Activated CD4-positive, alpha-beta memory T cell treated with anti-CD3 and anti-CD28 coated beads for 36 hours (primary cell): ENCODE measurements around the gene PIAS1. TPM values are rescaled to one million over a fixed set of nuclear protein-coding genes. Genes with fewer than 3 reads are reported as not detected.
A peak's percentile ranks its signal among the peaks of the same experiment; 100 is the strongest.

Source experiments
- CTCF ChIA-PET: fragments of 350-600 bp; sonication (Branson Sonifier 250); formaldehyde crosslinking; loops from one replicate; lab custom pipeline; 2021; ENCODE audit warnings: antibody characterized with exemption, inconsistent platforms; lab: Charles Lee
- POLR2A ChIA-PET: fragments of 350-600 bp; sonication (Branson Sonifier 250); formaldehyde crosslinking; loops from one replicate; lab custom pipeline; 2021; ENCODE audit warnings: antibody characterized with exemption; lab: Charles Lee
- DNase-seq: peaks from one replicate; pipeline ENCODE4 v3.0.0-alpha.2; 2020
- H3K27ac Mint-ChIP-seq: one replicate; pipeline ENCODE4 v1.8.0; 2021; ENCODE audit warnings: mixed read lengths
- H3K27me3 Mint-ChIP-seq: one replicate; pipeline ENCODE4 v1.8.0; 2021; ENCODE audit warnings: mixed read lengths
- H3K36me3 Mint-ChIP-seq: one replicate; pipeline ENCODE4 v1.8.0; 2021; ENCODE audit warnings: mixed read lengths
- H3K4me1 Mint-ChIP-seq: one replicate; pipeline ENCODE4 v1.8.0; 2021; ENCODE audit warnings: low read depth, mixed read lengths
- H3K4me3 Mint-ChIP-seq: one replicate; pipeline ENCODE4 v1.8.0; 2021; ENCODE audit warnings: mild to moderate bottlenecking, mixed read lengths
- H3K9me3 Mint-ChIP-seq: one replicate; pipeline ENCODE4 v1.8.0; 2021; ENCODE audit warnings: mixed read lengths
- intact Hi-C: fragments of 100-400 bp; cut with micrococcal nuclease; formaldehyde crosslinking; loops from one replicate; pipeline ENCODE4 v1.15.1; 2023
- total RNA-seq, 2 experiments: library from RNA; stranded (reverse); gene quantifications; one replicate each; pipeline ENCODE4 v1.2.3, GENCODE V29; 2021

The PIAS1 gene
- total RNA-seq, 2 experiments from 2014 or later, result 29.4 to 30.9 TPM

DNA sequence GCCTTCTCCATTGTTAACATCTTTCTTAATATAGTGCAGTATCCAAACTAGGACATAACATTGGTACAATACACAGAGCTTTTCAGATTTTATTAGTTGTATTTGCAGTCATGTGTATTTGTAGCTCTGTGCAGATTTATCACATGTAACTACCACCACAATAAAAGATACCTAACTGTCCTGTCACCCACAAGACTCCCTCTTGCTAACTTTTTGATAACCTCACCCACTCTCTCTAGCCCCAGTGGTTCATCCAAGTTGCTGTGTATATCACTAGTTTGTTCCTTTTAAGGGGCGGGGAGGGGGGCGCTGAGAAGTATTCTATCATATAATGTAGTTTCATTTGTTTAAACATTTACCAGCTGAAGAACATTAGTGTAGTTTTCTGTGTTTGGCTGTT, 46.1 kb downstream of the PIAS1 start:
- ChIA-PET CTCF (no interaction called here), POLR2A (no interaction called here)
- peaks cover 21% of the 10 kb centered on the region for H3K9me3 Mint-ChIP-seq
- H3K4me3 Mint-ChIP-seq, result no peak overlapping the region
- intact Hi-C loops, result no loop called here
- H3K36me3 Mint-ChIP-seq, result peaks cover 52% of the 10 kb centered on the region
- peaks cover 54% of the 10 kb centered on the region for H3K4me1 Mint-ChIP-seq
- no peak for DNase-seq
- H3K27ac Mint-ChIP-seq, result no peak overlapping the region
- H3K27me3 Mint-ChIP-seq, result no peaks in the 10 kb centered on the region

DNA sequence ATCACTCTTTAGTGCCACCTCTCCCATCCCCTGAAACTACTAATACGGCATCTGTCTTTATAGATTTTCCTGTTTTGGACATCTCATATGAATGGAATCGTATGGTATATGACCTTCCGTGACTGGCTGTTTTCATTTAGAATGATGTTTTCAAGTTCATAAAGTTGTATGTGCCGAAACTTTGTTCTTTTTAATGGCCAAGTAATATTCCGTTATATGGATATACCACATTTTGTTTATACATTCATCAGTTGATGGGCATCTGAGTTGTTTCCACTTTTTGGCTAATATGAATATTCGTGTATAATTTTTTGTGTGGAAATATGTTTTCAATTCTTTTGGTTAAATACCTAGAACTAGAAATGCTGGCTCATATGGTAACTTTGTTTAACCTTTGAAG, 49.5 kb downstream of the PIAS1 start:
- peaks cover 6% of the 10 kb centered on the region for H3K9me3 Mint-ChIP-seq
- DNase-seq, result no peak
- CTCF ChIA-PET, result no interaction called here
- intact Hi-C loops, result no loop called here
- no peak overlapping the region for H3K4me3 Mint-ChIP-seq
- peaks cover 55% of the 10 kb centered on the region for H3K4me1 Mint-ChIP-seq
- H3K36me3 Mint-ChIP-seq, result peaks cover 35% of the 10 kb centered on the region
- POLR2A ChIA-PET, result no interaction called here
- no peak overlapping the region for H3K27ac Mint-ChIP-seq
- H3K27me3 Mint-ChIP-seq, result no peaks in the 10 kb centered on the region

- ChIA-PET CTCF (no interaction called here), POLR2A (no interaction called here)
- Mint-ChIP-seq H3K36me3 (peaks cover 29% of the 10 kb centered on the region), H3K9me3 (peaks cover 6% of the 10 kb centered on the region), H3K4me1 (peaks cover 38% of the 10 kb centered on the region), H3K27ac (no peak overlapping the region), H3K27me3 (no peaks in the 10 kb centered on the region), H3K4me3 (no peak overlapping the region)
- intact Hi-C loops, result no loop called here
- DNase-seq, result no peak
These were observed 52.5 kb downstream of the PIAS1 start for GRCh38 chr15:68106656-68107055.

DNA sequence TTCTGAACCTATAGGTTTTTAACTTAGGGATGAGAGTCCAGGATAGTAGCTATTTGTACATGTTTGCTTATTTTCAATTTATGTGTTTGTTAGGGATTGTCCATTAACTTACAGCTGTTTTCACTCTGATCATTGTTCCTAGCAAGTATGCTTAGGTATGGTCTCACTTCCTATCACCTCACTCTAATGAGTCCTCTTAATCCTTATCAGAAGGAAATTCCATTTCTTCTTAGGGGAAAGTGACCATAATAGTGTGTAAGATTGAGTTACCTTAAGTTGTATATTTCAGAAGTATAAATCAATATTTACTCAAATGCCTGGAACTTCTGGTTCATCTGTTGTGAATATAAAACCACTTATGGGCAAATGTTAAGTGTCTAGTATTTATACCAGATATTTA, 53.0 kb downstream of the PIAS1 start:
- peaks cover 24% of the 10 kb centered on the region for H3K36me3 Mint-ChIP-seq
- intact Hi-C loops, result no loop called here

GRCh38 chr15:68112706-68113105, 58.6 kb downstream of the PIAS1 start:
- Mint-ChIP-seq H3K27me3 (no peaks in the 10 kb centered on the region), H3K27ac (no peak overlapping the region), H3K4me1 (peaks cover 65% of the 10 kb centered on the region), H3K9me3 (no peaks in the 10 kb centered on the region), H3K36me3 (peaks cover 5% of the 10 kb centered on the region), H3K4me3 (no peak overlapping the region)
- CTCF ChIA-PET, result interaction anchor here (1.5 kb wide), 1 partner anchor 57 kb away, joined by 7 read pairs; no protein-coding TSS in a partner anchor
- POLR2A ChIA-PET, result no interaction called here
- no peak for DNase-seq
- intact Hi-C loops, result no loop called here

More for the DNA sequence above, 53.0 kb downstream of the PIAS1 start:
- H3K9me3 Mint-ChIP-seq, result peaks cover 6% of the 10 kb centered on the region
- H3K27ac Mint-ChIP-seq, result no peak overlapping the region
- no peak for DNase-seq
- H3K4me3 Mint-ChIP-seq, result no peak overlapping the region
- POLR2A ChIA-PET, result no interaction called here
- CTCF ChIA-PET, result no interaction called here
- peaks cover 38% of the 10 kb centered on the region for H3K4me1 Mint-ChIP-seq
- H3K27me3 Mint-ChIP-seq, result no peaks in the 10 kb centered on the region

- peaks cover 4% of the 10 kb centered on the region for H3K36me3 Mint-ChIP-seq
- peaks cover 61% of the 10 kb centered on the region for H3K4me1 Mint-ChIP-seq
- CTCF ChIA-PET, result interaction anchor here (1.5 kb wide), 1 partner anchor 58 kb away, joined by 7 read pairs; no protein-coding TSS in a partner anchor
- H3K27ac Mint-ChIP-seq, result no peak overlapping the region
- H3K27me3 Mint-ChIP-seq, result no peaks in the 10 kb centered on the region
- H3K4me3 Mint-ChIP-seq, result no peak overlapping the region
- POLR2A ChIA-PET, result no interaction called here
- intact Hi-C loops, result no loop called here
- H3K9me3 Mint-ChIP-seq, result no peaks in the 10 kb centered on the region
- DNase-seq, result no peak
These were observed 59.2 kb downstream of the PIAS1 start for GRCh38 chr15:68113273-68113672.

DNA sequence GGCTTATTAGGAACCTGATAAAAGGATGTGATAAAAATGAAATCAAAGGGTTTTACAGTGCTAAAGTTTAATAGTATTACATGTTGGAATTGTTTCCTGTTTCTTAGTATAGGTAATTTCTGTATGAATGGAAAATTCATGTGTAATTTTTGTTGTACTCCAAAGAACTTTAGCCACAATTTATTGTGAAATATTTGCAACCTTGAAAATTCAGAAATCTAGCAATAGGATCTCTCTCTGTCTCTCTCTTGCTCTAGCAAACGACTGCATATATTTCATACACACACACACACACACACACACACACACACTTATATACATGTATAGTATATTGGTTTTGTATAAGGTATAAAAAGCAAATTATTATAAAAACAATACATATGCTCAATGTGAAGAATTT, 59.6 kb downstream of the PIAS1 start:
- intact Hi-C loops, result no loop called here

DNA sequence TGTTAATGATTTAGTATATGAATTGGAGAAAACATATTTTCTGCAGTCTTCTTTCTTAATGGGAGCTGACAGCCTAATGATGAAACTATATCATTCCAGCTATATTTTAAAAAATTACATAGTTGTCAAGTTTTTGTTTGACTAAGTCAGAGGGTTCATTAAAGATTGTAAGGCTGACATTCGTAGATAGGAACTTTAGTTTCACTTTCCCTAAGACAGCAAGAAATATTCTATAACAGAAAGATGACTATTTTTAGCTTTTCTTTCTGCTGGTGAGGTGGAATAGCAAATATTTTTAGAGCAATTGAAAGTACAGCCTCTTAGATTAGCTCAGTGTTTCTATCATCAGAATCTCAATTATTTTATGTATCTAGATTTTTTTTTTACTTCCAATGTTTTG, 60.2 kb downstream of the PIAS1 start:
- Mint-ChIP-seq H3K4me3 (no peak overlapping the region), H3K4me1 (peaks cover 56% of the 10 kb centered on the region), H3K36me3 (peaks cover 8% of the 10 kb centered on the region), H3K27me3 (no peaks in the 10 kb centered on the region), H3K27ac (no peak overlapping the region), H3K9me3 (no peaks in the 10 kb centered on the region)
- DNase-seq, result no peak
- CTCF ChIA-PET, result interaction anchor here (1.1 kb wide), 1 partner anchor 97 kb away, joined by 5 read pairs; no protein-coding TSS in a partner anchor
- POLR2A ChIA-PET, result interaction anchor here (1.0 kb wide), 1 partner anchor 236 kb away, joined by 4 read pairs; no protein-coding TSS in a partner anchor
- intact Hi-C loops, result no loop called here

More for the DNA sequence above, 59.6 kb downstream of the PIAS1 start:
- ChIA-PET POLR2A (no interaction called here), CTCF (interaction anchor here (1.5 kb wide), 1 partner anchor 58 kb away, joined by 7 read pairs; no protein-coding TSS in a partner anchor)
- Mint-ChIP-seq H3K27me3 (no peaks in the 10 kb centered on the region), H3K4me1 (peaks cover 59% of the 10 kb centered on the region), H3K27ac (no peak overlapping the region), H3K36me3 (peaks cover 6% of the 10 kb centered on the region), H3K9me3 (no peaks in the 10 kb centered on the region), H3K4me3 (no peak overlapping the region)
- no peak for DNase-seq

- CTCF ChIA-PET, result interaction anchor here (1.1 kb wide), 1 partner anchor 96 kb away, joined by 5 read pairs; no protein-coding TSS in a partner anchor
- peaks cover 58% of the 10 kb centered on the region for H3K4me1 Mint-ChIP-seq
- H3K36me3 Mint-ChIP-seq, result peaks cover 13% of the 10 kb centered on the region
- no peaks in the 10 kb centered on the region for H3K9me3 Mint-ChIP-seq
- DNase-seq, result no peak
- no peak overlapping the region for H3K27ac Mint-ChIP-seq
- POLR2A ChIA-PET, result interaction anchor here (1.0 kb wide), 1 partner anchor 237 kb away, joined by 4 read pairs; no protein-coding TSS in a partner anchor
- H3K4me3 Mint-ChIP-seq, result peak overlapping the region; percentile 30
- intact Hi-C loops, result no loop called here
- H3K27me3 Mint-ChIP-seq, result no peaks in the 10 kb centered on the region
These were observed 60.7 kb downstream of the PIAS1 start for GRCh38 chr15:68114840-68115239.

DNA sequence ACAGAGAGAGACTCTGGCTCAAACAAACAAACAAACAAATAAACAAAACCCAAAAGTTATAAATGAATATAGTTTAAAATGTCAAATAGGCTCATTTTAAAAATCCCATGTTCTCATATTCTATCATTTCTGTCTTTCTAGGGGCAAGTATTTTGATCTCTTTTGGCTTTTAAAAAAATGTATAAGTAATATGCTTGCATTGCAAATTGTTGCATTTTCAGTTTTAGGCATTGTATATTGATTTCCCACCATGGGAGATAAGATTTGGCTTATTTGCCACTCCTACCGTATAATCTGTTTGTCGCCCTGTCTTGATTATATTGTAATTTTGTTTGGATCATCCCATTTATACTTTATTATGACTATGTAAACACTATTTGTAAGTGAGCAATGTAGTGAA, 70.6 kb downstream of the PIAS1 start:
- CTCF ChIA-PET, result no interaction called here
- Mint-ChIP-seq H3K27me3 (no peaks in the 10 kb centered on the region), H3K9me3 (no peaks in the 10 kb centered on the region), H3K4me3 (no peak overlapping the region), H3K27ac (no peak overlapping the region), H3K4me1 (peaks cover 11% of the 10 kb centered on the region), H3K36me3 (peaks cover 26% of the 10 kb centered on the region)
- DNase-seq, result no peak
- POLR2A ChIA-PET, result no interaction called here
- intact Hi-C loops, result no loop called here

- H3K4me3 Mint-ChIP-seq, result no peak overlapping the region
- ChIA-PET CTCF (interaction anchor here (1.1 kb wide), 1 partner anchor 127 kb away, joined by 3 read pairs; no protein-coding TSS in a partner anchor), POLR2A (no interaction called here)
- no peak for DNase-seq
- intact Hi-C loops, result no loop called here
- H3K4me1 Mint-ChIP-seq, result peaks cover 8% of the 10 kb centered on the region
- no peaks in the 10 kb centered on the region for H3K9me3 Mint-ChIP-seq
- H3K36me3 Mint-ChIP-seq, result peaks cover 11% of the 10 kb centered on the region
- no peaks in the 10 kb centered on the region for H3K27me3 Mint-ChIP-seq
- H3K27ac Mint-ChIP-seq, result no peak overlapping the region
These were observed 72.3 kb downstream of the PIAS1 start for GRCh38 chr15:68126396-68126795.

DNA sequence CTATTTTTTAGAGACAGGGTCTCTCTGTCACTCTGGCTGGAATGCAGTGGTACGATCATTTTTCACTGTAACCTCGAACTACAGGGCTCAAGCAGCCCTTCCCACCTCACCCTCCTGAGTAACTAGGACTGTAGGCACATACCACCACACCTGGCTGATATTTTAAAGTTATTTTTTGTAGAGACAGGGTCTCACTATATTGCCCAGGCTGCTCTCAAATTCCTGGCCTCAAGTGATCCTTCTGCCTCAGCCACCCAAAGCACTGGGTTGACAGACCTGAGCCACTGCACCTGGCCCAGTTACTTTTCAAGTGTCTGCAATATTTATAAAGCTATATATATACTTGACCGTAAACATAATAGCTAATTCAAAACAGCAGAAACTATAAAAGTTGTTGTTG, 75.0 kb downstream of the PIAS1 start:
- no peak for DNase-seq
- Mint-ChIP-seq H3K4me1 (peaks cover 5% of the 10 kb centered on the region), H3K27ac (no peak overlapping the region), H3K9me3 (no peaks in the 10 kb centered on the region), H3K4me3 (no peak overlapping the region), H3K27me3 (no peaks in the 10 kb centered on the region), H3K36me3 (peaks cover 8% of the 10 kb centered on the region)
- intact Hi-C loops, result no loop called here
- ChIA-PET POLR2A (no interaction called here), CTCF (no interaction called here)

GRCh38 chr15:68130851-68131250, 76.7 kb downstream of the PIAS1 start:
- no peaks in the 10 kb centered on the region for H3K9me3 Mint-ChIP-seq
- CTCF ChIA-PET, result interaction anchor here (1.5 kb wide), 1 partner anchor 21 kb away, joined by 3 read pairs; no protein-coding TSS in a partner anchor
- intact Hi-C loops, result no loop called here
- H3K4me1 Mint-ChIP-seq, result peaks cover 5% of the 10 kb centered on the region
- H3K4me3 Mint-ChIP-seq, result no peak overlapping the region
- peaks cover 7% of the 10 kb centered on the region for H3K36me3 Mint-ChIP-seq
- H3K27me3 Mint-ChIP-seq, result no peaks in the 10 kb centered on the region
- no peak overlapping the region for H3K27ac Mint-ChIP-seq
- POLR2A ChIA-PET, result no interaction called here
- no peak for DNase-seq
